DND-41 (cell line): ENCODE data around the gene H6PD.

Source experiments
- ATAC-seq: fragments of 200-7000 bp; cut with Tn5 transposase; 3 replicates; pipeline ENCODE4 v1.9.1; 2021; ENCODE audit warnings: low read depth; ENCODE audit not compliant: insufficient read depth
- DNase-seq: peaks from one replicate; pipeline ENCODE4 v3.0.0-alpha.2; 2020
- H2AFZ ChIP-seq: 2 replicates; pipeline ENCODE4 v1.6.0; 2012; ENCODE audit warnings: low read depth, low read length
- H3K27ac ChIP-seq: 2 replicates; pipeline ENCODE4 v1.5.1; 2012; ENCODE audit warnings: low read length, inconsistent platforms
- H3K27me3 ChIP-seq: fragments of 200-600 bp; sonication (generic); 2 replicates; pipeline ENCODE4 v1.6.0; 2012; ENCODE audit warnings: low read length, mild to moderate bottlenecking, inconsistent platforms; ENCODE audit not compliant: insufficient read depth, poor library complexity
- H3K36me3 ChIP-seq: 2 replicates; pipeline ENCODE4 v1.5.1; 2012; ENCODE audit warnings: low read length, inconsistent platforms; ENCODE audit not compliant: insufficient read depth
- H3K4me1 ChIP-seq: 2 replicates; pipeline ENCODE4 v1.5.1; 2012; ENCODE audit warnings: mild to moderate bottlenecking, low read length; ENCODE audit not compliant: insufficient read depth
- H3K4me2 ChIP-seq: 2 replicates; pipeline ENCODE4 v1.6.0; 2012; ENCODE audit warnings: mild to moderate bottlenecking, moderate library complexity, low read length, inconsistent platforms; ENCODE audit not compliant: insufficient read depth
- H3K4me3 ChIP-seq, 2 experiments: fragments of 200-600 bp in 1 of 2; shearing (Covaris generic) in 1 of 2; 2 replicates each; pipeline ENCODE4 v1.5.1; 2012 to 2016; ENCODE audit warnings: inconsistent platforms in 2 of 2, low read length in 2 of 2, mild to moderate bottlenecking in 2 of 2, low read depth in 1 of 2, moderate library complexity in 1 of 2
- H3K79me2 ChIP-seq: 2 replicates; pipeline ENCODE4 v1.6.0; 2012; ENCODE audit warnings: low read length, inconsistent platforms; ENCODE audit not compliant: insufficient read depth
- H3K9ac ChIP-seq: 2 replicates; pipeline ENCODE4 v1.6.0; 2012; ENCODE audit warnings: low read depth, mild to moderate bottlenecking, inconsistent platforms, low read length, moderate library complexity
- H3K9me3 ChIP-seq: 2 replicates; pipeline ENCODE4 v1.5.1; 2012; ENCODE audit warnings: low read length, moderate library complexity, mild to moderate bottlenecking, inconsistent platforms; ENCODE audit not compliant: insufficient read depth, severe bottlenecking
- H4K20me1 ChIP-seq: 2 replicates; pipeline ENCODE4 v1.6.0; 2012; ENCODE audit warnings: low read length; ENCODE audit not compliant: insufficient read depth
- CTCF ChIP-seq: IDR thresholded peaks from 2 replicates; pipeline ENCODE4 v1.5.1; 2012; ENCODE audit warnings: borderline replicate concordance, low read length, moderate library complexity, mild to moderate bottlenecking; ENCODE audit not compliant: poor library complexity, severe bottlenecking; ENCODE audit errors: extremely low read depth
- EZH2 ChIP-seq: IDR thresholded peaks from 3 replicates; pipeline ENCODE4 v1.6.1; 2012; ENCODE audit warnings: borderline replicate concordance, low read depth, mild to moderate bottlenecking, moderate library complexity, low read length, inconsistent platforms; ENCODE audit not compliant: severe bottlenecking

The H6PD gene

GRCh38 chr1:9204156-9204720 lies 30.3 kb upstream of the H6PD start:
- Histone ChIP-seq H3K4me3 (no peak overlapping the region), H3K36me3 (no peaks in the 10 kb centered on the region), H3K27ac (no peak overlapping the region), H3K9me3 (no peaks in the 10 kb centered on the region), H3K9ac (no peak overlapping the region), H3K27me3 (peaks cover 67% of the 10 kb centered on the region), H3K79me2 (no peaks in the 10 kb centered on the region), H3K4me1 (peaks cover 41% of the 10 kb centered on the region), H4K20me1 (peaks cover 19% of the 10 kb centered on the region), H2AFZ (no peak overlapping the region), H3K4me2 (no peak overlapping the region)
- TF ChIP-seq EZH2 (no peak), CTCF (no peak)
- ATAC-seq (no peak), DNase-seq (no peak)

GRCh38 chr1:9207086-9207485 lies 27.5 kb upstream of the H6PD start:
- ATAC-seq, result no peak
- Histone ChIP-seq H3K27ac (no peak overlapping the region), H3K9ac (no peak overlapping the region), H4K20me1 (peaks cover 5% of the 10 kb centered on the region; the same call in 1 of the 2 replicates), H3K27me3 (peaks cover 39% of the 10 kb centered on the region), H3K36me3 (no peaks in the 10 kb centered on the region), H3K9me3 (no peaks in the 10 kb centered on the region), H3K79me2 (no peaks in the 10 kb centered on the region), H3K4me3 (no peak overlapping the region), H3K4me1 (peaks cover 21% of the 10 kb centered on the region), H3K4me2 (no peak overlapping the region), H2AFZ (no peak overlapping the region)
- TF ChIP-seq EZH2 (no peak), CTCF (no peak)
- no peak for DNase-seq

DNA sequence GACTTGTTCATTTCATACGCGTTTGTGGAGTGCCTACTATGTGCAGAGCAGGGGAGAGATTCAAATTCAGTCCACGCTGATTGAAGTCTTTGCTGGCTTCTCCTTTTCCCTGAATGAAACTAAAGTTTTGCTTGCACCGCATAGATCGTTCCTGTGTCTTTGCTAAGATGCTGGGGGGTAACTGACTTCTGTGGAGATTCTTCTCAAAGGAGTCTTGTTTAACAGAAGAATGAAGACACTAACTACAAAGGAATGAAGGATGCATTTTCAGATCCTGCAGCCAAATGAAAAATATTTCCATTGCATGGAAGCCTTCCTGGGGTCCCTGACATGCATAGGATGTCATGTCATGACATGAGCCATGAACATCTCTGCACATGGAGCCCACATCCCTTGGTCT lies 26.9 kb upstream of the H6PD start:
- no peak for TF ChIP-seq EZH2
- TF ChIP-seq CTCF, result no peak
- H3K4me2 ChIP-seq, result no peak overlapping the region
- no peaks in the 10 kb centered on the region for H3K9me3 ChIP-seq
- no peak overlapping the region for H3K9ac ChIP-seq
- no peak overlapping the region for H3K27ac ChIP-seq
- H3K27me3 ChIP-seq, result peaks cover 33% of the 10 kb centered on the region
- DNase-seq (no peak), ATAC-seq (no peak)
- H3K36me3 ChIP-seq, result no peaks in the 10 kb centered on the region
- peaks cover 15% of the 10 kb centered on the region for H3K4me1 ChIP-seq
- H4K20me1 ChIP-seq, result peaks cover 5% of the 10 kb centered on the region; the same call in 1 of the 2 replicates
- H3K4me3 ChIP-seq, result no peak overlapping the region
- no peak overlapping the region for H2AFZ ChIP-seq
- H3K79me2 ChIP-seq, result no peaks in the 10 kb centered on the region

- Histone ChIP-seq H3K79me2 (no peaks in the 10 kb centered on the region), H3K4me2 (no peak overlapping the region), H3K9ac (no peak overlapping the region), H3K9me3 (no peaks in the 10 kb centered on the region), H3K4me1 (no peaks in the 10 kb centered on the region), H3K27ac (no peak overlapping the region), H4K20me1 (no peaks in the 10 kb centered on the region), H3K36me3 (no peaks in the 10 kb centered on the region), H3K4me3 (no peak overlapping the region), H3K27me3 (peaks cover 7% of the 10 kb centered on the region), H2AFZ (no peak overlapping the region)
- DNase-seq (no peak), ATAC-seq (no peak)
- TF ChIP-seq CTCF (no peak), EZH2 (no peak)
These were observed 23.2 kb upstream of the H6PD start for GRCh38 chr1:9211291-9211811.
